ENCODE results near the gene BCAS1. TPM values are rescaled to one million over a fixed set of nuclear protein-coding genes. Genes with fewer than 3 reads are reported as not detected.

BCAS1 gene
- total RNA-seq, 5 donors from 2014 or later (not counting 1 experiment from before 2014, with no cell fraction given) = 0.26 to 0.76 (median 0.51) TPM; not detected in 1

- Mint-ChIP-seq H3K36me3 (no peaks in the 10 kb centered on the region), H3K9me3 (no peaks in the 10 kb centered on the region), H3K27me3 (no peaks in the 10 kb centered on the region), H3K4me3 (no peak overlapping the region), H3K4me1 (peaks cover 10 to 26% (median 24%) of the 10 kb centered on the region in 3 donors), H3K27ac (no peak overlapping the region)
- no peaks in the 10 kb centered on the region for H3K27me3 ChIP-seq (replicated peaks in 1 of 2; ENCODE audit: control insufficient read depth in 2 of 2, extremely low read depth in 1 of 2, insufficient read depth in 2 of 2, low read length in 1 of 2)
- no peak overlapping the region for H3K4me3 ChIP-seq (ENCODE audit: control insufficient read depth in 1 of 2, extremely low read depth in 1 of 2, low read length in 1 of 2)
- ChIA-PET CTCF (interaction anchor here in 1 of 2 donors (1.7 kb wide), 1 partner anchor 11 kb away, joined by 4 read pairs; no protein-coding TSS in a partner anchor), POLR2A (no interaction called here)
- H3K9me3 ChIP-seq = no peaks in the 10 kb centered on the region
- DNase-seq (no peak), ATAC-seq (replicated peaks in 1 of 4) (no peak)
- no peak overlapping the region for H3K27ac ChIP-seq (ENCODE audit: low read length)
- 92% methylated on average over 4 of the region's 5 CpGs for WGBS (ENCODE audit: insufficient coverage)
- no peaks in the 10 kb centered on the region for H3K36me3 ChIP-seq (ENCODE audit: control insufficient read depth in 2 of 2, extremely low read depth in 1 of 2, insufficient read depth in 1 of 2, low read length in 1 of 2)
- peaks cover 0 to 2% of the 10 kb centered on the region in 2 experiments for H3K4me1 ChIP-seq (ENCODE audit: control insufficient read depth in 1 of 2, extremely low read depth in 1 of 2, insufficient read depth in 2 of 2, low read length in 2 of 2)
Observed at GRCh38 chr20:53905820-53906191, 164.6 kb downstream of the BCAS1 start.

GRCh38 chr20:53905019-53905819 lies 165.2 kb downstream of the BCAS1 start:
- ATAC-seq (replicated peaks in 1 of 4) (no peak), DNase-seq (no peak)
- Mint-ChIP-seq H3K9me3 (no peaks in the 10 kb centered on the region), H3K4me3 (no peak overlapping the region), H3K36me3 (no peaks in the 10 kb centered on the region), H3K27ac (no peak overlapping the region), H3K27me3 (no peaks in the 10 kb centered on the region), H3K4me1 (peaks cover 14 to 31% (median 28%) of the 10 kb centered on the region in 3 donors)
- H3K36me3 ChIP-seq (ENCODE audit: control insufficient read depth in 2 of 2, extremely low read depth in 1 of 2, insufficient read depth in 1 of 2, low read length in 1 of 2) = no peaks in the 10 kb centered on the region
- H3K4me1 ChIP-seq (ENCODE audit: control insufficient read depth in 1 of 2, extremely low read depth in 1 of 2, insufficient read depth in 2 of 2, low read length in 2 of 2) = peaks cover 0 to 2% of the 10 kb centered on the region in 2 experiments
- 97% methylated on average over 10 of the region's 13 CpGs for WGBS (ENCODE audit: insufficient coverage)
- CTCF ChIA-PET = interaction anchor here in 1 of 2 donors (1.7 kb wide), 1 partner anchor 11 kb away, joined by 4 read pairs; no protein-coding TSS in a partner anchor
- no peak overlapping the region for H3K4me3 ChIP-seq (ENCODE audit: control insufficient read depth in 1 of 2, extremely low read depth in 1 of 2, low read length in 1 of 2)
- POLR2A ChIA-PET = no interaction called here
- no peak overlapping the region for H3K27ac ChIP-seq (ENCODE audit: low read length)
- no peaks in the 10 kb centered on the region for H3K27me3 ChIP-seq (replicated peaks in 1 of 2; ENCODE audit: control insufficient read depth in 2 of 2, extremely low read depth in 1 of 2, insufficient read depth in 2 of 2, low read length in 1 of 2)
- no peaks in the 10 kb centered on the region for H3K9me3 ChIP-seq

- Histone ChIP-seq H3K4me3 (ENCODE audit: control insufficient read depth in 1 of 2, extremely low read depth in 1 of 2, low read length in 1 of 2) (no peak overlapping the region), H3K9me3 (no peaks in the 10 kb centered on the region), H3K36me3 (ENCODE audit: control insufficient read depth in 2 of 2, extremely low read depth in 1 of 2, insufficient read depth in 1 of 2, low read length in 1 of 2) (no peaks in the 10 kb centered on the region), H3K27me3 (replicated peaks in 1 of 2; ENCODE audit: control insufficient read depth in 2 of 2, extremely low read depth in 1 of 2, insufficient read depth in 2 of 2, low read length in 1 of 2) (no peaks in the 10 kb centered on the region), H3K27ac (ENCODE audit: low read length) (no peak overlapping the region), H3K4me1 (ENCODE audit: control insufficient read depth in 1 of 2, extremely low read depth in 1 of 2, insufficient read depth in 2 of 2, low read length in 2 of 2) (peaks cover 10% of the 10 kb centered on the region in 2 experiments)
- ChIA-PET CTCF (no interaction called here), POLR2A (no interaction called here)
- ATAC-seq (replicated peaks in 1 of 4) (no peak), DNase-seq (no peak)
- peaks cover 24 to 40% (median 38%) of the 10 kb centered on the region in 3 donors for H3K4me1 Mint-ChIP-seq
- H3K27ac Mint-ChIP-seq = no peak overlapping the region
- H3K9me3 Mint-ChIP-seq = no peaks in the 10 kb centered on the region
- H3K4me3 Mint-ChIP-seq = no peak overlapping the region
- H3K36me3 Mint-ChIP-seq = no peaks in the 10 kb centered on the region
- WGBS (ENCODE audit: insufficient coverage) = no CpG with 5 or more reads among the region's 3 CpGs
- no peaks in the 10 kb centered on the region for H3K27me3 Mint-ChIP-seq
Observed at GRCh38 chr20:53904261-53904660, 166.1 kb downstream of the BCAS1 start.

- Histone ChIP-seq H3K4me3 (ENCODE audit: control insufficient read depth in 1 of 2, extremely low read depth in 1 of 2, low read length in 1 of 2) (no peak overlapping the region), H3K27ac (ENCODE audit: low read length) (no peak overlapping the region), H3K9me3 (no peaks in the 10 kb centered on the region), H3K4me1 (ENCODE audit: control insufficient read depth in 1 of 2, extremely low read depth in 1 of 2, insufficient read depth in 2 of 2, low read length in 2 of 2) (peaks cover 11 to 15% of the 10 kb centered on the region in 2 experiments), H3K27me3 (replicated peaks in 1 of 2; ENCODE audit: control insufficient read depth in 2 of 2, extremely low read depth in 1 of 2, insufficient read depth in 2 of 2, low read length in 1 of 2) (no peaks in the 10 kb centered on the region), H3K36me3 (ENCODE audit: control insufficient read depth in 2 of 2, extremely low read depth in 1 of 2, insufficient read depth in 1 of 2, low read length in 1 of 2) (no peaks in the 10 kb centered on the region)
- CTCF ChIA-PET = no interaction called here
- 86% methylated on average over 1 of the region's 2 CpGs for WGBS (ENCODE audit: insufficient coverage)
- POLR2A ChIA-PET = no interaction called here
- ATAC-seq (replicated peaks in 1 of 4) (peak in 1 of 4 experiments; percentile 14), DNase-seq (peak in 3 of 35 experiments; percentile 10 to 29 (median 16))
- H3K4me1 Mint-ChIP-seq = peaks cover 30 to 44% (median 40%) of the 10 kb centered on the region in 3 donors
- H3K27ac Mint-ChIP-seq = peak overlapping the region; percentile 6 to 11
- no peaks in the 10 kb centered on the region for H3K9me3 Mint-ChIP-seq
- H3K36me3 Mint-ChIP-seq = no peaks in the 10 kb centered on the region
- H3K27me3 Mint-ChIP-seq = no peaks in the 10 kb centered on the region
- H3K4me3 Mint-ChIP-seq = no peak overlapping the region
Observed at GRCh38 chr20:53903652-53903987, 166.8 kb downstream of the BCAS1 start.

- Histone ChIP-seq H3K27me3 (replicated peaks in 1 of 2; ENCODE audit: control insufficient read depth in 2 of 2, extremely low read depth in 1 of 2, insufficient read depth in 2 of 2, low read length in 1 of 2) (no peaks in the 10 kb centered on the region), H3K9me3 (no peaks in the 10 kb centered on the region), H3K27ac (ENCODE audit: low read length) (no peak overlapping the region), H3K4me1 (ENCODE audit: control insufficient read depth in 1 of 2, extremely low read depth in 1 of 2, insufficient read depth in 2 of 2, low read length in 2 of 2) (peaks cover 11 to 19% of the 10 kb centered on the region in 2 experiments), H3K4me3 (ENCODE audit: control insufficient read depth in 1 of 2, extremely low read depth in 1 of 2, low read length in 1 of 2) (no peak overlapping the region), H3K36me3 (ENCODE audit: control insufficient read depth in 2 of 2, extremely low read depth in 1 of 2, insufficient read depth in 1 of 2, low read length in 1 of 2) (no peaks in the 10 kb centered on the region)
- peaks cover 35 to 47% (median 44%) of the 10 kb centered on the region in 3 donors for H3K4me1 Mint-ChIP-seq
- ATAC-seq (replicated peaks in 1 of 4) = no peak
- H3K27me3 Mint-ChIP-seq = no peaks in the 10 kb centered on the region
- ChIA-PET POLR2A (interaction anchor here in 1 of 2 donors (0.7 kb wide), 1 partner anchor 32 kb away, joined by 7 read pairs; no protein-coding TSS in a partner anchor), CTCF (interaction anchor here in 1 of 2 donors (0.7 kb wide), 1 partner anchor 1663 kb away, joined by 3 read pairs; no protein-coding TSS in a partner anchor)
- no peaks in the 10 kb centered on the region for H3K36me3 Mint-ChIP-seq
- H3K9me3 Mint-ChIP-seq = no peaks in the 10 kb centered on the region
- H3K27ac Mint-ChIP-seq = peak overlapping the region; percentile 6 to 11
- WGBS (ENCODE audit: insufficient coverage) = 96% methylated on average over 4 of the region's 11 CpGs
- DNase-seq = no peak
- no peak overlapping the region for H3K4me3 Mint-ChIP-seq
Observed at GRCh38 chr20:53902968-53903651, 167.3 kb downstream of the BCAS1 start.

GRCh38 chr20:53901497-53902096 lies 168.8 kb downstream of the BCAS1 start:
- CTCF ChIA-PET = interaction anchor here (0.5 to 1.1 kb wide), 4 partner anchors 15 to 302 kb away, joined by 3 to 5 read pairs (median 4); no protein-coding TSS in a partner anchor
- Mint-ChIP-seq H3K4me1 (peaks cover 37 to 47% (median 45%) of the 10 kb centered on the region in 3 donors), H3K9me3 (no peaks in the 10 kb centered on the region), H3K27ac (peak overlapping the region in 1 of 2 donors; percentile 16), H3K36me3 (no peaks in the 10 kb centered on the region), H3K27me3 (no peaks in the 10 kb centered on the region), H3K4me3 (no peak overlapping the region)
- no CpG with 5 or more reads among the region's 4 CpGs for WGBS (ENCODE audit: insufficient coverage)
- ATAC-seq (replicated peaks in 1 of 4) (no peak), DNase-seq (no peak)
- POLR2A ChIA-PET = interaction anchor here in 1 of 2 donors (0.7 kb wide), 1 partner anchor 66 kb away, joined by 5 read pairs; no protein-coding TSS in a partner anchor
- Histone ChIP-seq H3K4me1 (ENCODE audit: control insufficient read depth in 1 of 2, extremely low read depth in 1 of 2, insufficient read depth in 2 of 2, low read length in 2 of 2) (peaks cover 11 to 19% of the 10 kb centered on the region in 2 experiments), H3K27me3 (replicated peaks in 1 of 2; ENCODE audit: control insufficient read depth in 2 of 2, extremely low read depth in 1 of 2, insufficient read depth in 2 of 2, low read length in 1 of 2) (no peaks in the 10 kb centered on the region), H3K27ac (ENCODE audit: low read length) (no peak overlapping the region), H3K36me3 (ENCODE audit: control insufficient read depth in 2 of 2, extremely low read depth in 1 of 2, insufficient read depth in 1 of 2, low read length in 1 of 2) (no peaks in the 10 kb centered on the region), H3K9me3 (no peaks in the 10 kb centered on the region), H3K4me3 (ENCODE audit: control insufficient read depth in 1 of 2, extremely low read depth in 1 of 2, low read length in 1 of 2) (no peak overlapping the region)

Data from T-cell (primary cell).